GM19324 (cell line): Measurements from ENCODE around the gene RFFL.

ENCODE experiments used
- ATAC-seq: cut with Tn5 transposase; IDR thresholded peaks from one replicate; pipeline ENCODE4 v1.9.1; 2021; ENCODE audit warnings: mild to moderate bottlenecking, moderate library complexity; ENCODE audit not compliant: unreplicated experiment, low FRiP score

RFFL gene

DNA sequence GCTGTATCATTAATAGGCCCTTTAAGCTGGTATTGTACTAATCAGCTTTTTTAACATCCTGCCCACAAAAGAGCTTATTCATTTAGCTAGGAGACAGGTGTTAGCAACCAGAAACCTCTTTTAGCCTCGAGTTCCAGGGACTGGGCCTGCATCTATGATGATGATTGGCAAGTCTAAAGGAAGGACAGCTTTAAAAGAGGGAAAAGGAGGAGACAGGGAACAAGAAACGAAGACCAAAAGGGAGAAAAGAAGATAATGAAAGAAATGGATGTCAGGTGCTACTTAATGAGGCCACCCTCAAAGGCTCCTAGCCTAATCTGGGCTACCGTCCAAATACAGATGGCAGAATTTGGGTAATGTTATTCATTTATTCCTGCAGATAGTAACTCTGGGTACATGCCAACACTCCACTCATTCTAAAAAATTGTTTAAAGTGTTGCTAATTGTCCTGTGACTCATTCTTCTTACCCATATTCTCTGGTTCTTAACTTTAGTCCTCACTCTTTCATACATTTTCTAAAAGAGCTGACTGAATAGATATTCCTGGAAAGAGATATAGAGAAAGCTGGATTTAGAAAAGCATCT, 18.7 kb upstream of the RFFL start:
- no peak for ATAC-seq

DNA sequence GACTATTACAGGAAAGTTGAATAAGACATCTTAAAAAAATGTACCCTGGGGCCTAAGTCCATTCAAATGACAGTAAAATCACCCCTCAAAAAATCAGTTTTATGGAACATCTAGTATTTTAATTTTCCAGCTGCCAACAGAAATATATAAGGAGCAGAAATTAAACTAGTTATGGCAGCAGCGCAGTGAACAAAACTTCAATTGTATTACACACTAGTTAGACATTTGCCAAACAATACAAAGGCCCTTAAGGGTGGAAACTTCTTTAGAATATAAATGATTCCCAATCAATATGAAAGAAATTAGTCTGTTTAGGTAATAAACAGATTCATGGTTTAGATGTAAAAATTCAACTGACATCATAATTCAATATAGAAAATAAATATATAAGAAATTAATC, 18.1 kb upstream of the RFFL start:
- ATAC-seq = no peak

DNA sequence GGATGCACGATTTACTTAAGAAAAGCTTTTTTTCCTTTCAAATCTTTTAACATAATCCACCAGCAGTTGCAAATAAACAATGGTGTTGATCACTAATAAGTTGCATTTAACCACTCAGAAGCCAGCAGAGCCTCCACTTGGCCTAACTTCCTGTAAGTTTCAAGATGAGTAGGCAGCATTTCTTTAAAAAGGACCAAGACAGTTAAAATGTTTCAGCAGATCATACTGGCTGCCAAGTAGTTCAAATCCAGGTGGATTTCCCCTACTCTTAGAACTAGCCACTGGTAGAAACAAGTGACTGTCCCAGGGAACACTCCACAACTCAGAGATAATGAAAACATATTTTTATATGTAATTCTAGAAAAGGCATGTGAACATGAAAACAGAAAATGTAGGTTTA, 17.0 kb upstream of the RFFL start:
- ATAC-seq = no peak

DNA sequence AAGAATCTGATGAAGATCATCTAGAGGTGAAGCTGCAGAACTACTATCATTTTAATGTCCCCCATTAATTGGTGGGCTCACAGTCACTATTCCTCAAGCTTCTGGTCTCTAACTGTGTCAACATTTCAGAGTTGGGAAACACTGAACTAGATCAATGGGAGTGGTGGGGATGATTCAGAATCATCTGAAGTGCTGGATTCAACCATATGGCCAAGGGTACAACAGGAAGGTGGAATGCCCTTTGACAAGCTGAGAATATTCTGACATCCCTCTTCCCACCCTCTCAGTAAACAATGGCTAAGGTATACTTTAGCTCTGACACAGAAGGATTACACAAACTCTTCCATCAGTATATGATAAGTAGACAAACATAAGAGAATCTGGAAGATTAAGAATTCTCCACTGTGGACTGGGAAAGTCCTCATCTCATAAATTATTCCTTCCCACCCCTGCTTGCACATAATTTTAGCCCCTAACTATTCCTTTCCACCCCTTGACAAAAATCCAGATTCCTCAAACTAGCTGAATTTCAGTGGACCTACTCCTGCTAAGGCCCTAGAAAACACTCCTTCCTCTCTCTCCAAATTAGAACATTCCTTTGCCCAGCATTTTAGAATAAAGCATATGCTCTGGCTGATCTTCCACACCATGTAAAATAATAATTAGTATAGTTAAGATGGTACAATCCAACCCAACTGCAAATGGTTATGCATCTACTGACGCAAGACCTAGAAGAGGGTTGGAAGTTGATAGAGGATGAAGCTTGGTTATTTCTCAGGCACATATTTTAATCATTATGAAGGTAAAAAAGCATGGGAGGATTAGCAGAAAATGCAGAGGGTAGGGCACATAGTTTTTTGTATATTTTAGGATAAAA, 16.3 kb upstream of the RFFL start:
- ATAC-seq = no peak

DNA sequence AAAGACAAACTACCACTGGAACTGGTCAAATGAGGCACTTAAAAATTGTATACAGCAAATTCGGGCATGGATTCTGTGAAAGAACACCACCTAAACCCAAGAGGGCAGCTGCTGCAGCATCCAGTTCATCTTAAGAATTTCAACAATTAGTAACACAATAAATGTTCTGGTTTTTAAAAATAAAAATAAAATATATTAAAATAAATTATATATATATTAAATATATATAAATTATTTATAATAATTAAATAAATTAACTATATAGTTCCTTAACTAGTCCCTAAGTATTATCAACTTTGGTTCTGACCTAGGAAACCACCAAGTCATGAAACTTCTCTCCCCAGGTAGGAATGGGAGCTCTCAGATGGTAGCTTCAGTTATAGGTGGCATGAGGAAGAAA, 13.4 kb upstream of the RFFL start:
- ATAC-seq = no peak

DNA sequence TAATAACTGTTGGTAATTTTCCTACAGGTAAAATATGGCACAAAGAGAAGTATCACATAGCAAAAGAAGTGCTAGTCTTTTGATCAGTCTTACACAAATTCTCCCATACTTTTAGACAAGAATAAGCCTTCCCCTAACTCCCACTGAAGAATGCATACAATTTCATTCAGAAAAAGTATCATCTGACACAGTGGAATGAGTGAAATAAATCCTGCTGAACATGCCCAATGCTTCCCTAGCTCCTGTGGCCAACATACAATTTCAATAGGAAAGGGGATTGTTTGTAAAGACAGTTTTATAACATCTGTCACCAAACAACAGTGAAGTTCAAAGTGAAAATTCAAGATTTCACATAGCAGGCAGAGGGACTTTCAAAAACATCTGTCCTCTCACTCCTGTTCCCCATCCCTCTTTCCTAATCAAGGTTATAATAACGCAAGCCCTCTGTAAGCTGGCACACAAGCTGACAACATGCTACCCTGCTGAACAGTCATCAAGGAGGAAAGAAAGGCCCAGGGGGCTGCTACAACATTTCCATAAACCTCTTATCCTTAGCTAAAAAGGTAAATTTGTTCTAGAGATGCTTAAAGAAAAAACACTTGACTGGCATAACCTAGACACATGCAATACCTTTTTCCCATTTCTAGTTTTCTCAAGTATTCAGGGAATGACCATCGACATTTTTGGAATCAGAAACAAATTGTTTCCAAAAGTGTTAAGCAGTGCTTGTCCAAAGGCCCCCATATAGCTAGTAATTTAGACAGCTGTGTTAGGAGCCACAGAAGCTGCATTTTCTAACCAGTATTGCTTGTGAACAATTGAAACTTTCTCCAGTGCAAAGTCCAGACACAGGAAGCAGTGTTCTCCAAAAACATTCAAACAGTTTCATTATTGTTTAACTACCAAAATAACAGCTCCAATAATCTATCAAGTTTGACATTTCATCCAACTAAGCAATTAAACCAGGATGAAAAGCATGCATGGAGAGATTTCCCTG, 11.5 kb upstream of the RFFL start:
- no peak for ATAC-seq

DNA sequence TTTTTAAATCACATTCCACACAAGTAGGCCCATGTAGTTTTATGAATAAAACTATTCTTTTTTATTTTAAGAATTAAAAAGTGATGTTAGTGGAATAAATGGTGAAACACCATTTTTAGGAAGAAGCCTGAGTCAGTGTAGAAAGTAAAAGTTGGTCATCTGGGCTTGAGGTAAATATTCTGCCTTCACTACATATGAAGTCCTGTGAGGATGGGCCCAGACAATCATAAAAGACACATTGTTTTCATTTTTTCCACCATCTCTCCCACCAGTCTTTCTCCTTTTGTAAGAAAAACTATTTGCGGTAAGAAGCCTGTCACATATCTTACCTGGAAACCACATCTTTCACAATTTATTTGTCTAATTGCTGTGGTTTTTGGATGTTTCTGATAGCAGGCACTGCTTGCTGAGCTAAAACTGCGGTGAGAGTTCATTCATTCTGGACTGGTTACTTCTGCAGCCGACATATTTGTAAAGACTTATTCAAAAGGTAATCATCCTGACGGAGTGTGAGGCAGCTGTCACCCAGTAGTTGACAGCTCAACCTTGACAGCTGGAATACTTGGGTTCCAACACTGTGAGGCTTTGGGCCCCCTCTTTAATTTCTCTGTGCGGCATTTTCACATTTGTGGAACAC, 10.6 kb upstream of the RFFL start:
- ATAC-seq = no peak

DNA sequence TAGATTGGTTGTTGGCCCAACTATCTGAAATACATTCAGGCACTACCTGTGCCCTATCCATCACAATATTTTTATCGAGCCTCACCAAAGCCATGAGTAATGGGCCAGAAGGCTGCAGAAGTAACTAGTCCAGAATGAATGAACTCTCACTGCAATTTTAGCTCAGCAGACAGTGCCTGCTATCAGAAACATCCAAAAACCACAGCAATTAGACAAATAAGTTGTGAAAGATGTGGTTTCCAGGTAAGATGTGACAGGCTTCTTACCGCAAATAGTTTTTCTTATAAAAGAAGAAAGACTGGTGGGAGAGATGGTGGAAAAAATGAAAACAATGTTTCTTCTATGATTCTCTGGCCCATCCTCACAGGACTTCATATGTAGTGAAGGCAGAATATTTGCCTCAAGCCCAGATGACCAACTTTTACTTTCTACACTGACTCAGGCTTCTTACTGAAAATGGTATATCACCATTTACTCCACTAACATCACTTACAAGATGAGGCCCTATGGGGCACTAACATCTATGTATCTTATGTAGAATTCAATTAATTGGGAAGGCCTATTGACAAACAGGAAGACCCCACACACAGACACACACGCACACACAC, 9.8 kb upstream of the RFFL start:
- no peak for ATAC-seq

DNA sequence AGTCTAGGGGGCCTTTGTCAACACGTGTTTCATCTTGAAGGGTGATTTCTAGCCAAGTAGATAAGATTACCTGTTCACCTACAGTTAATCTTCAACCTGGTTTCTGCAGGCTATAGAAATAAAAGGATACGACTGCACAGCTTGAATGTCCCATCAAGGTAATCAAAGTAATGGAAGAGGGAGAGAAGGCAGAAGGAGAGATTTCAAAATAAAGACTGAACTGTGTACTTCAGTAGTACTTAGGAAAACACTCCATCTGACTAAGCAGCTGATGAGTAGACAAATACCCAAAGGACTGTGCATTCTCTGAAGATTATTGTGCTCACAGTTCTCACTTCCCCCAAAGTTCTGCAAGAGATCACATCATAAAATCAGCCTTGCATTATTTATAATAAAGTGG, 5.8 kb upstream of the RFFL start:
- ATAC-seq = no peak

DNA sequence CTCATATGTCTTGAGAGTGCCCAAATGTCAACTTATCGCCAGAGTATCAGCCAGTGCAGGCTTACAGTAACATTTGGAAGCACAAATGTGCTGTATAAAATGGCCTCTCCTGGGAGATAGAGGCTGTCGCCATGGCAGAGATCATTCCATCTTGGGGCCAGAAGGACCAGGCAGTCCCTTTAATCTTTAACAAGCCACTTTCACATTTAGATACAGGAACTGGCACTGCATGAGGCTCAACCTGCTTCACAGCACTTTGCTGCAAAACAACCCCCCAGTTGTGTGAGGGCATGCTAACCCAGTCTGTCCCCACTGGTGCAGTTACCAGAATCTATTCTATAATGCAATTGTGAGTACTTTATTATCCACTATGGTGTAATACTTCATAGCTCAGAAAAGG, 4.7 kb upstream of the RFFL start:
- no peak for ATAC-seq

DNA sequence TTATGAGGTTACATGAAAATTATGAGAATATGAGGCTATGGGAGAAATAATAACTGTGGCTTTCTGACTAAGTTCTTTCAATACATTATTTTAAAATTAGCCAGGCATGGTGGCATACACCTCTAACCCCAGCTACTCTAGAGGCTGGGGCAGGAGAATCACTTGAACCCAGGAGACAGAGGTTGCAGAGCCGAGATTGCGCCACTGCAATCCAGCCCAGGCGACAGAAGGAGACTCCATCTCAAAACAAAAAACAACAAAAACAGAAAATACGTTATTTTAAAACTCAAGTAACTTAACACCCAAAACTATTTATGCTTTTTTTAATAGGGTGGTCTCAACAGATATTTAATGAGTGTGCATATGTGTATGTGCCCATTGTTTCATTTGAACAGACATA, 2.4 kb upstream of the RFFL start:
- no peak for ATAC-seq

DNA sequence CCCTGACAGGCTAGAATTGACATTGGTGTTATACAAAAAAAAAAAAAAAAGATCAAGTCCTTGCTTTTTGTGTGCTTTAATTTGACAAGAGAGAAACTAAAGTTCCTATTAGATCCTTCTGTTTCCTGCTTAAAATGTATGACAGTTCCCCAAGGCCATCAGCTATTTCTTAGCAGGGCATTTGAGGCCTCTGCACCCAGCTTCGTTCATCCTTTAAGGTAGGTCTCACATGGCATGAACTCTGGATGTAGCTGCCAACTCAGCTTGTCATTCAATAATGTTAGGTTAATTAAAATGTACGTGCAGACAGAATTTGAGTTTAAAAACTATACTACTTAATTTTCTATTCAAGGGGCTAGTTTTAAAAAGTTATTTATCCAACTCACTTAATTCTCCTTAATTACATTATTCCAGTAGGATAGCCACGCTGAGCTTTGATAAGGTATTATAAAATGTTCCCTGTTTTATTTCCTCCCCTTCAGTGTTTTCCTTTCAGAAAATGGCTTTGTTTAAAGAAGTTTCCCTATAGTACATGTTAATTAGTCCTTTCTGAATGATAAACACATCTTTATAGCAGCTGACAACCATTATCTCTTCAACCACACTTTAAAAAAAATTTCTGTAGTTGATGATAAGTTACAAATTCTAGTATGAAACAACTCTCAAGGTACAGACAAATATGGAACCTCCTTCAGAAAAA, 1.2 kb upstream of the RFFL start:
- ATAC-seq = no peak

DNA sequence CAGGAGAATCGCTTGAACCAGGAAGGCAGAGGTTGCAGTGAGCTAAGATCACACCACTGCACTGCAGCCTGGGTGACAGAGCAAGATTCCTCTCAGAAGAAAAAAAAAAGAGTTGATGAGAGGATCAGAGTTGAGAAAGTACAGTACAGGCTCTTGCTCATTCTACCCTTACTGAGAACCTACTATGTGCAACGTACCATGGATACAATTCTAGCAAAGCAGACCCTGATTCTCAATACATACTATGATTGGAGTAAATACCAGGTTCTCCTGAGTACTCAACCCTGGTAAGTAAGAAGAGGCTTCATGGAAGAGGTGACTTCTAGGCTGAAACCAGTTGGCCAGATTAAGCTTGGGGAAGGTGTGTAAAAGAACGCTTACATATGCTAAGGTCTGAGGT, 1.2 kb downstream of the RFFL start:
- no peak for ATAC-seq

DNA sequence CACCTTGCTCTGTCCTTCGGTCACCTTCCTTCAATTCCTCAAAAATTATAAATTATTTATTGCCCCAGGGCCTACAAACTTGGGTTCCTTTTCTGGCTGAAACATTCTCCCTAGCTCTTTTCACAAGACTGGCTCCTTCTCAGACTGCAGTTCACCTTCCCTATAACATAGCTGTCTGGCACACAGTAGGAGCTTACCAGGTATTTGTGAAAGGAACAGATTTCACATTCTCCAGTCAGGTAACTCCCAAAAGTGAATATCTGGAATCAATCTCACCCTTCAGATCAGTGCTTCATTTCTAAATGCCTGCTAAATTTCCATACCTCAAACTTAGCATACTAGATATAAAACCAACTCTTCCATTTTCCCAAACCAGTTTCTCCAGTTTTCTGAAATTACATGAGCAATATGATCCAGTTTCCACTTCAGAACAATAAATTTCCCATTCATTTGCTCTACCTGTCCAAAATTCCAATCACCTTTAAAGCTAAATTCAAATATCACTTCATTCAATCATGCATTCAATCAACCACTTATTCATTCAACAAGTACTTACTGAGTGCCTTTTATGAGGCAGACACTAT, 6.1 kb downstream of the RFFL start:
- ATAC-seq = no peak

DNA sequence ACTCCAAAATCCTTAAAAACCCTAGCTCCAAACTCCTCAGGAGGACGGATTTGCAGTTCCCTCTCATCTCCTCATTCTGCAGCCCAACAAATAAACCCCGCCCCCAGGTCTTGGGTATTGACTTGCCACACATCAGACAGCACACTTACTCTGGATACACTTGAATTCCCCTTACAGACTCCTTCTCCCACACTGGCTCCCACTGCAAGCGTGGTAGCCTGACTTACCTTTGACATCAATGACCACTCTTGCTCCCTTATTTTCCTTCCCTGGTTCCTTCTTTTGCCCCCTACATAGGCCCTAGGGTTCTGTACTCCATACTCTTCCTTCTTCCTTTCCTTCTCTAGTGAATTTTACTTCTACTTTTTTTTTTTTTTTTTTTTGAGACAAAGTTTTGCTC, 7.5 kb downstream of the RFFL start:
- no peak for ATAC-seq

DNA sequence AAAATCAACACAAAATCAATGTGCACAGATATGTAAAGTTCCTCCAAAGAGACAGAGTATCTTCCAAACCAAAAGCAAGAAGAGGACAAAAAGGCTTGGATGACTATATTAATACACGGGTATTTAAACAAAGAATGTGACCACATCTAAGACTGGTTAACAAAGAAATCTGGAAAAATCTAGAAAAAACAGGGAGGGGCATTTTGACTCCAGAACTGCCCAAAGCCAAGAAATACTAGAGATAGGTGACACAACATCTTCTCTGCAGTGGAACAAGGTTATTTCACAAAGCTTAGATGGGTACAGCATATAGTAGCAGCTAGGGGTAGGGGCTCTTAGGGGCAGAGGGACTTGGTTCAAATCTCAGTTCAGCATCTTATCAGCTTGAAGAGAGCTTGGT, 10.3 kb downstream of the RFFL start:
- ATAC-seq = no peak

DNA sequence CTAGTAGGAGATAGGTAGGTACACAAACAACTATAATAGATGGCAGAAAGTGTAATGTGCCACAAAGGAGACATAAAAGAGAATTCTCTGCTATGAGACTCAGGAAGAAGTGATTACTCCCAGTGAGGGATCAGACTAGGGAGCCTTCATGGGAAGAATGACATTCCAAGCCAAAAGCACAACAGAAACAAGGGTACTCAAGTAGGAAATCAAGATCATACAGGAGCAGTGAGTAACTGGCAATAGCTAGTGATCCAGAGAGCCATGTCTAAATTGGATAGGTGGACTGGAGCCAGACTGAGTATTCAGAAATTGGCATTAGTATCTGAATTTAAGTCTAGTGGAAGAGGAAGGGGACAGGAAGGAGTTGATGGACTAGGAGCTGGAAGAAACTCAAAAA, 10.7 kb downstream of the RFFL start:
- no peak for ATAC-seq

DNA sequence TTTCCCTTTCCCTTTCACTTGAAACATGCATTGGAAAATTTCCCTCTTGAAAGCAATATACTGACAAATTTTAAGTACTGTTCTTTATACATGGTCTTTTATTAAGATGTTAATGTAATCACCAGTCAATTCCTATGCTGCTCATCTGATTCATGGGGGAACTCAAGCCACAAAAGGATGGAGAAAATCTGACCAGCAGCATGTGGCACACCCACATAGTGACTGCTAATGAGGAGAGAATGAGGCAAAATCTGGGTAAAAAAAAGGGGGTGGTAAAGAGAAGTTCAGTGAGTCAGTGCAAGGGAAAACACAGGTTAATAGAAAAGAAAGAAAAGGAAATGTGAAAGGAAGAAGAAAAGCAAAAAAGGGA, 11.3 kb downstream of the RFFL start:
- no peak for ATAC-seq

DNA sequence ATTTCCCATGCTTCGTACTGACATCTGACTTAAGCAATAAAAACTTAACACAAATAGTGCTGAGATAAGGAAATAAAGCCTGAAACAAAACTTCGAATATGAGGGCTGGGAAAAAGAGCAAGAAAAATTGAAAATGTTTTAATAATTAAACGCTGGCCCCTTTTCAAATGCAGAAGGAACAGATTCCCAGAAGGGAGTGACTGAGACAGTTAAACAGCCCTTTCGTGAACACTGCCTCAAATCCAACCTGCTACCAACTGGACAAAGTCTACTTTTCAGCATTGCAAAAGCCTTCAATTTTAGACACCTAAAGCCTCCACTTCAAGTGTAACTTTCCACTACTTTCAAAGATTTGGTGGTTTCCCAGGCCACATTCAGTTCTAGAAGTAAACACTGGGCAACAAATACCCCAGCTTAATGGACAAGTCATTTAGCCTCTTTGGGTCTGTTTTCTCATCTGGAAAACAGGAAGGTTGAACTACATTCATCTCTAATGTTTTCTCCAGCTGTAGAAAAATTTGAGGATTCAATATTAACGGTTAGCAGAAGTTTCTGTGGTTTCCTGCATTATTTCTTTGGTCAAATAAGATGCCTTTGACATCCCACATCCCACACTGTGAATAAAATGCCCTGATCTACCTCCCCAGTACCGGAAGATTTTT, 11.8 kb downstream of the RFFL start:
- ATAC-seq = peak; percentile 26
